Sigmoid colon (tissue), 7 donors: ENCODE data around the gene CENPF. TPM values are rescaled to one million over a fixed set of nuclear protein-coding genes. Genes with fewer than 3 reads are reported as not detected.

Experiments
- DNase-seq: peaks from one replicate; pipeline ENCODE4 v3.0.0-alpha.2; 2019
- H3K27ac ChIP-seq, 4 donors: fragments of 200-600 bp; sonication (generic); one replicate each; pipeline ENCODE4 v1.5.1; 2016 to 2019; ENCODE audit warnings: mild to moderate bottlenecking in 1 of 4
- H3K27me3 ChIP-seq, 3 donors: fragments of 200-600 bp; sonication (generic); one replicate each; pipeline ENCODE4 v1.5.1; 2019; ENCODE audit warnings: mild to moderate bottlenecking in 1 of 3
- H3K36me3 ChIP-seq, 4 donors: fragments of 200-600 bp; sonication (generic); one replicate each; pipeline ENCODE4 v1.5.1; 2016 to 2019
- H3K4me1 ChIP-seq, 4 donors: fragments of 200-600 bp; sonication (generic); one replicate each; pipeline ENCODE4 v1.5.1; 2017 to 2019
- H3K4me3 ChIP-seq, 4 donors: fragments of 200-600 bp; sonication (generic); one replicate each; pipeline ENCODE4 v1.5.1; 2017 to 2019; ENCODE audit warnings: mild to moderate bottlenecking in 2 of 4, moderate library complexity in 1 of 4
- H3K9me3 ChIP-seq, 4 donors: fragments of 200-600 bp in 3 of 4; sonication (generic) in 3 of 4; one replicate each; pipeline versions ENCODE4 v1.5.1 to v1.6.1; 2013 to 2019
- CTCF ChIP-seq, 4 experiments: fragments of 450-650 bp in 3 of 4; fragments of 200-600 bp in 1 of 4; IDR thresholded peaks; one replicate each; pipeline ENCODE4 v1.5.1; 2016 to 2019; ENCODE audit warnings: antibody characterized with exemption in 4 of 4, mild to moderate bottlenecking in 3 of 4, moderate library complexity in 2 of 4
- EP300 ChIP-seq, 4 donors: sonication (generic); formaldehyde crosslinking; IDR thresholded peaks; one replicate each; pipeline ENCODE4 v1.6.1; 2017; ENCODE audit warnings: antibody characterized with exemption in 4 of 4
- POLR2A ChIP-seq, 2 donors: fragments of 450-650 bp; IDR thresholded peaks; one replicate each; pipeline ENCODE4 v1.6.1; 2016; ENCODE audit warnings: antibody characterized with exemption in 2 of 2, mild to moderate bottlenecking in 2 of 2, moderate library complexity in 2 of 2
- POLR2AphosphoS5 ChIP-seq, 4 donors: sonication (generic); formaldehyde crosslinking; IDR thresholded peaks; one replicate each; pipeline ENCODE4 v1.6.1; 2017; ENCODE audit warnings: antibody characterized with exemption in 4 of 4
- WGBS, 2 donors: extraction: QIAGEN DNeasy Blood & Tissue Kit; methylation state at CpG; one replicate each; pipeline ENCODE4 v1.1.7; 2013; 5-methylcytosine and 5-hydroxymethylcytosine counted together
- intact Hi-C: fragments of 100-400 bp; cut with DNase I; formaldehyde crosslinking; loops from one replicate; pipeline ENCODE4 v1.15.1; 2023
- polyA plus RNA-seq, 3 donors: library from polyadenylated mRNA; stranded (reverse); fragments of 200-250 nt; gene quantifications; one replicate each; pipeline ENCODE4 v1.2.3, GENCODE V29; 2013
- total RNA-seq, 4 donors: library from RNA; depleted of rRNA; stranded (reverse); fragments of >200 nt; gene quantifications; one replicate each; pipeline ENCODE4 v1.1.0, GENCODE V29; 2016
- donor health status: healthy with polysubstance abuse.
- donor health status: Bipolar disorder and iron deficiency.
- donor health status: healthy.

The CENPF gene
- total and polyA plus RNA-seq, 7 donors, result 0.36 to 25.2 (median 1.9) TPM

GRCh38 chr1:214683621-214684020, 80.6 kb downstream of the CENPF start:
- Histone ChIP-seq H3K4me1 (no peaks in the 10 kb centered on the region), H3K4me3 (no peak overlapping the region), H3K27me3 (no peaks in the 10 kb centered on the region), H3K27ac (no peak overlapping the region), H3K36me3 (no peaks in the 10 kb centered on the region), H3K9me3 (no peaks in the 10 kb centered on the region)
- intact Hi-C loops, result no loop called here
- WGBS, 2 donors, result 82 to 94% methylated on average over 3 of the region's 3 CpGs
- no peak for DNase-seq
- TF ChIP-seq EP300 (IDR thresholded peaks at IDR 0.05) (no peak), POLR2A (IDR thresholded peaks at IDR 0.05) (no peak), CTCF (IDR thresholded peaks at IDR 0.05) (no peak), POLR2AphosphoS5 (IDR thresholded peaks at IDR 0.05) (no peak)

GRCh38 chr1:214685906-214686305, 82.9 kb downstream of the CENPF start:
- Histone ChIP-seq H3K36me3 (no peaks in the 10 kb centered on the region), H3K27ac (no peak overlapping the region), H3K27me3 (no peaks in the 10 kb centered on the region), H3K4me3 (no peak overlapping the region), H3K9me3 (no peaks in the 10 kb centered on the region), H3K4me1 (no peaks in the 10 kb centered on the region)
- 38 to 69% methylated on average over 3 of the region's 3 CpGs for WGBS, 2 donors
- DNase-seq, result no peak
- intact Hi-C loops, result no loop called here
- no peak for TF ChIP-seq EP300 (IDR thresholded peaks at IDR 0.05)
- TF ChIP-seq POLR2A (IDR thresholded peaks at IDR 0.05), result no peak
- no peak for TF ChIP-seq CTCF (IDR thresholded peaks at IDR 0.05)
- no peak for TF ChIP-seq POLR2AphosphoS5 (IDR thresholded peaks at IDR 0.05)

- intact Hi-C loops, result no loop called here
- DNase-seq, result no peak
- H3K4me1 ChIP-seq, result no peaks in the 10 kb centered on the region
- no peaks in the 10 kb centered on the region for H3K9me3 ChIP-seq
- H3K27ac ChIP-seq, result no peak overlapping the region
- no peak overlapping the region for H3K4me3 ChIP-seq
- no peaks in the 10 kb centered on the region for H3K36me3 ChIP-seq
- 37 to 59% methylated on average over 5 of the region's 5 CpGs for WGBS, 2 donors
- no peaks in the 10 kb centered on the region for H3K27me3 ChIP-seq
- TF ChIP-seq POLR2A (IDR thresholded peaks at IDR 0.05) (no peak), EP300 (IDR thresholded peaks at IDR 0.05) (no peak), POLR2AphosphoS5 (IDR thresholded peaks at IDR 0.05) (no peak), CTCF (IDR thresholded peaks at IDR 0.05) (no peak)
These were observed 83.5 kb downstream of the CENPF start for GRCh38 chr1:214686497-214686896.

- DNase-seq, result no peak
- TF ChIP-seq POLR2AphosphoS5 (IDR thresholded peaks at IDR 0.05) (no peak), CTCF (IDR thresholded peaks at IDR 0.05) (no peak), EP300 (IDR thresholded peaks at IDR 0.05) (no peak), POLR2A (IDR thresholded peaks at IDR 0.05) (no peak)
- H3K27me3 ChIP-seq, result no peaks in the 10 kb centered on the region
- no peaks in the 10 kb centered on the region for H3K4me1 ChIP-seq
- intact Hi-C loops, result no loop called here
- no peak overlapping the region for H3K27ac ChIP-seq
- no peak overlapping the region for H3K4me3 ChIP-seq
- 66 to 79% methylated on average over 3 of the region's 3 CpGs for WGBS, 2 donors
- no peaks in the 10 kb centered on the region for H3K9me3 ChIP-seq
- no peaks in the 10 kb centered on the region for H3K36me3 ChIP-seq
These were observed 85.9 kb downstream of the CENPF start for GRCh38 chr1:214688891-214689290.

GRCh38 chr1:214694769-214695168, 91.8 kb downstream of the CENPF start:
- Histone ChIP-seq H3K36me3 (no peaks in the 10 kb centered on the region), H3K4me1 (no peaks in the 10 kb centered on the region), H3K4me3 (no peak overlapping the region), H3K27me3 (no peaks in the 10 kb centered on the region), H3K27ac (no peak overlapping the region), H3K9me3 (no peaks in the 10 kb centered on the region)
- intact Hi-C loops, result no loop called here
- DNase-seq, result no peak
- TF ChIP-seq CTCF (IDR thresholded peaks at IDR 0.05), result no peak
- no peak for TF ChIP-seq EP300 (IDR thresholded peaks at IDR 0.05)
- WGBS, 2 donors, result 72 to 79% methylated on average over 4 of the region's 4 CpGs
